HG03139 (cell line): Measurements from ENCODE around the gene PEMT.

ENCODE experiments used
- ATAC-seq: cut with Tn5 transposase; IDR thresholded peaks from one replicate; pipeline ENCODE4 v1.9.1; 2021; ENCODE audit not compliant: unreplicated experiment

PEMT gene

GRCh38 chr17:17460038-17460437, 131.5 kb downstream of the PEMT start:
- no peak for ATAC-seq

DNA sequence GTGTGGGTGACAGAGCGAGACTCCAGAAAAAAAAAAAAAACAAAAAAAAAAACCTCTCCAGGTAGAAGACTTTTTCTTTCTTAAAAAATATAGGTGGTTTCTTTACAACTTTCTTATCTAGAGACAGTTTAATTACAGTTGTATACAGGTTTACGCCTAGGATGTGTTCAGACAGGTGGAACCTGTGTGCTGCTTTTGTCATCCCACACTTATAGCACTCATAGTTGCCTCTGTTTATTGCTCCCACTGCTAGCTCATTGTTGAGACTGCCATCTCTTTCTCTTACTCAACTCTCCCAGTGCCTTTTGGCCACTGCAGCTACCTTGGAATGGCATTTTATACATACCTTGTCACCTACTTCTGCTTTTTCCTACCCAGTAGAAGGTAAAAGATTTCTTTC, 133.8 kb downstream of the PEMT start:
- no peak for ATAC-seq

DNA sequence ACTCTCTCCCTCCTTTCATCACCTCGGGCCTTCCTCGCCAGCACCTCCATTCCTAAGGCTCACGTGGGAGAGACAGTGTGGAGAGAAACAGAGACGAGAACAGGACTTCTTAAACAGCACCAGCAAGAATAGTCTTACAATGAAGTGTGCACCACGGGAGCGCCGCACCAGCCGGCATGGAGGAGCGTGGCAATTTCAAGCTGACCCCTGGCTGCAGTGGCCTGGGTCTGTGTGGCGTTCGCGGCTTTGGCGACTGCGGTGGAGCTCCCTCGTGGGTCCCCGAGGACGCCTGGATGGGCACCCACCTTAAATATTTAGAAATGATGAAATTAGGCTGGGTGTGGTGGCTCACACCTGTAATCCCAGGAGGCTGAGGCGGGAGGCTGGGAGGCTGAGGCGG, 135.3 kb downstream of the PEMT start:
- ATAC-seq: no peak
